Measurements from ENCODE around the gene GTF2H3. TPM values are rescaled to one million over a fixed set of nuclear protein-coding genes. Genes with fewer than 3 reads are reported as not detected.

GTF2H3 gene
- total and polyA plus RNA-seq, 3 experiments from 2014 or later: 24.8 to 74.6 (median 72.0) TPM

DNA sequence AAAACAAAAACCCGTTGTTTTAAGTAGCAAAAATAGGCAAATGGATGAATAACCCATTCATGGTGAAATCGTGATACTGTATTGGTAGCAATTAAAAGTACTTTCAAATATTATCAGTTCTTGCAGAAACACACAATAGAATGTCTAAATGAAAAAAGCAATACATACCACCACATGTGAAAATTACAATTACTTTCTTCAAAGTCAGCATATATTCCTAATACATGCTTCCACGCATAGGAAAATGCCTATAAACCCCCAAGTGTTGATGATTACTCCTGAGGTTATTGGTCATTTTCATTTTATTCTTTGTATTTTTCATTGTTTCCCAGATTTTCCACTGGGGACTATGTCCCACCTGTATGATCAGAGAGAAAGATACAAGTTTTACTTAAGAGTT, 16.5 kb upstream of the GTF2H3 start:
- H3K27me3 Mint-ChIP-seq: no peaks in the 10 kb centered on the region
- H3K27ac ChIP-seq (ENCODE audit: low read depth, low read length): no peak overlapping the region
- DNase-seq: no peak
- H3K4me3 ChIP-seq (ENCODE audit: low read length): no peak overlapping the region
- H3K4me3 Mint-ChIP-seq: no peak overlapping the region
- ChIA-PET POLR2A (no interaction called here), CTCF (interaction anchor here (0.8 to 0.9 kb wide), 2 partner anchors 11 kb away, joined by 3 read pairs; no protein-coding TSS in a partner anchor)
- no peaks in the 10 kb centered on the region for H3K27me3 ChIP-seq (ENCODE audit: insufficient read depth, low read length, poor library complexity, severe bottlenecking)
- H3K9me3 ChIP-seq (ENCODE audit: low read length): no peaks in the 10 kb centered on the region
- no peaks in the 10 kb centered on the region for H3K4me1 ChIP-seq (ENCODE audit: insufficient read depth, low read length)
- peaks cover 0 to 4% (median 2%) of the 10 kb centered on the region in 3 donors for H3K4me1 Mint-ChIP-seq
- no peak overlapping the region for H3K27ac Mint-ChIP-seq
- H3K36me3 Mint-ChIP-seq: peaks cover 8 to 88% (median 21%) of the 10 kb centered on the region in 3 donors
- no peaks in the 10 kb centered on the region for H3K9me3 Mint-ChIP-seq
- H3K36me3 ChIP-seq (ENCODE audit: insufficient read depth, low read length): peaks cover 70% of the 10 kb centered on the region

DNA sequence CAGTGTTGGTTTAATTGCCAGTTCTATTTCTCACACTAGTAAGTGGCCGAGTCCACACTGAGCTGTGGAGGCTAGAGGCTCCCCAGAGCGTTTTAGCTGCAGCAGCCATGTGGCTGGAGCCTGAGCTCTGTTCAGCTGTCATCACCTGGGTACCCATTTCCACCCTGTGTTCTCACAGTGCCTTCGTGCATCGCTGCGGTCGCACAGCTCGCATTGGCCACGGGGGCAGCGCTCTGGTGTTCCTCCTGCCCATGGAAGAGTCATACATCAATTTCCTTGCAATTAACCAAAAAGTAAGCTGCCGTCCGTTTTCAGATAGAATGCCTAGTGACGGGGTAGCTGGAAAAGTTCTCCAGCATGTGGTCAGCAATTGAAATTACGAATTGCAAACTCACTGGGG, 16.0 kb upstream of the GTF2H3 start:
- Mint-ChIP-seq H3K36me3 (peaks cover 3 to 88% (median 20%) of the 10 kb centered on the region in 3 donors), H3K4me1 (peaks cover 0 to 4% (median 2%) of the 10 kb centered on the region in 3 donors), H3K27ac (peak overlapping the region in 1 of 8 donors; percentile 84), H3K27me3 (no peaks in the 10 kb centered on the region), H3K9me3 (no peaks in the 10 kb centered on the region), H3K4me3 (no peak overlapping the region)
- no peak overlapping the region for H3K4me3 ChIP-seq (ENCODE audit: low read length)
- H3K4me1 ChIP-seq (ENCODE audit: insufficient read depth, low read length): no peaks in the 10 kb centered on the region
- no peaks in the 10 kb centered on the region for H3K27me3 ChIP-seq (ENCODE audit: insufficient read depth, low read length, poor library complexity, severe bottlenecking)
- ChIA-PET POLR2A (no interaction called here), CTCF (interaction anchor here (0.8 to 1.9 kb wide), 5 partner anchors 10 to 28 kb away, joined by 3 to 5 read pairs (median 3); no protein-coding TSS in a partner anchor)
- DNase-seq: no peak
- H3K36me3 ChIP-seq (ENCODE audit: insufficient read depth, low read length): peaks cover 70% of the 10 kb centered on the region
- H3K27ac ChIP-seq (ENCODE audit: low read depth, low read length): no peak overlapping the region
- no peaks in the 10 kb centered on the region for H3K9me3 ChIP-seq (ENCODE audit: low read length)

DNA sequence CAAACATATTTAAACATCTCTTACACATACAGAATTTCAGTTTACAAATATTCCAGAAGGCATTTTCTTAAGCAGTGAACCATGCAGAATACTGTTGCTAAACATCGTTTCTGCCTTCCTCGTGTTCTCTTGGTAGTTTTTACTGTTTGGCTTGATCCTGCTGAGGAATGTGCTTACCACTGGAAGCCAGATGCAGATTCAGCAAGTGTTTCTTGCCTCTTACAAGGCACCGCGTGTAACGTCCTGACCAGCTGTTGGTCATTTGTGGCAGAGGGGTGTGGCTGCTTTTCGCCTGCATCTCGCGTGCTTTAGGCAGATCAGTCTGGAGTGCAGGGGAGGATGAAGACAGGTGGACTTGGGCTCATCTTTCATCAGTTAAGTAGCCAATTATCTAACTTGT, 12.5 kb upstream of the GTF2H3 start:
- POLR2A ChIA-PET: no interaction called here

DNA sequence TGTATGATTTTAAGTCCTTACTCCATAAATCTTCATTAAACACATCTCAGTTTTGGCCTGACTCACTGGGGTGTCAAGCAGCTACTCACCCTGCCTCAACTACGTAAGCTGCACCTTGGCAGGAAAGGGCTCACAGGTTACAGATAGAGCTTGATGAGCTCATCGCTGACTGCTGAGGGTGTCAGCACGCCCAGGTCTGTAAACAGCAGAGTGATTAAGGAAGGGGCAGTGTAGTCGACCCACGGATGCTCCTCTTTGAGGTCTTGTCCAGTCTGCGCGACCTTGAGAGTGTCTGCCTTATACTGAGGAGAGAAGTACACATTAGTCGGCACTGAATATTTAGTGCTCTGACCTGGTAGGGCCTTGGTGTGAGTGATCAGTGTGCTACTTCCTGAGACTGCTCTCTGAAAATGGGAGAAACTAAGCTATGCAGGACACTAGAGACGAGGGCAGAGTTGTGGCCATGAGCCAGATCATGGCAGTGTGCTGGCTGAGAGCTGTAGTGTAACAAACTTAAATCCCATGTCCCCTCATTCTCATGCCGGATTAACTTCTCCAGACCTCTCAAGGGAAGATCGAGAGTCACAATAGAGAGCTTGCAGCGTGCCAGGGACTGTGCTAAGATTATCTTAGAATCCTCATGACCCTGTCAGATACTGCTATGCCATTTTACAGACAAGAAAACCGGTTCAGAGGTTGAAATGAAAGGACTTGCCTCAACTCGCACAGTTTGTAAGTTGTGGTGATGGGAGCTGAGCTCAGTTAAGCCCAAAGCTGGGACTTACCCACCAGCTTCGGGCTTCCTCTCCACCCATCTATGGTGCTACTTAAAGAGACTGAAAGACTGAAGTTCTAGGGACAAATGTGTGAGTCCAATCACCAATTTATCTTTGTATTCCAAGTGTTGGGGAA, 11.8 kb upstream of the GTF2H3 start:
- Histone ChIP-seq H3K27me3 (ENCODE audit: insufficient read depth, low read length, poor library complexity, severe bottlenecking) (no peaks in the 10 kb centered on the region), H3K4me1 (ENCODE audit: insufficient read depth, low read length) (no peaks in the 10 kb centered on the region), H3K4me3 (ENCODE audit: low read length) (no peak overlapping the region), H3K27ac (ENCODE audit: low read depth, low read length) (no peak overlapping the region), H3K9me3 (ENCODE audit: low read length) (no peaks in the 10 kb centered on the region), H3K36me3 (ENCODE audit: insufficient read depth, low read length) (peaks cover 60% of the 10 kb centered on the region)
- H3K4me3 Mint-ChIP-seq: no peak overlapping the region
- H3K4me1 Mint-ChIP-seq: peaks cover 0 to 7% (median 2%) of the 10 kb centered on the region in 3 donors
- H3K9me3 Mint-ChIP-seq: no peaks in the 10 kb centered on the region
- peak overlapping the region in 2 of 8 donors; percentile 31 to 36 for H3K27ac Mint-ChIP-seq
- no peaks in the 10 kb centered on the region for H3K27me3 Mint-ChIP-seq
- DNase-seq: no peak
- H3K36me3 Mint-ChIP-seq: peaks cover 13 to 78% (median 18%) of the 10 kb centered on the region in 3 donors
- CTCF ChIA-PET: interaction anchor here (0.7 to 2.9 kb wide), 3 partner anchors 8 to 31 kb away, joined by 4 to 8 read pairs (median 4); no protein-coding TSS in a partner anchor
- POLR2A ChIA-PET: no interaction called here

More for the DNA sequence above, 12.5 kb upstream of the GTF2H3 start:
- H3K9me3 Mint-ChIP-seq: no peaks in the 10 kb centered on the region
- H3K4me3 Mint-ChIP-seq: no peak overlapping the region
- H3K27ac Mint-ChIP-seq: peak overlapping the region in 1 of 8 donors; percentile 60
- Histone ChIP-seq H3K36me3 (ENCODE audit: insufficient read depth, low read length) (peaks cover 58% of the 10 kb centered on the region), H3K4me3 (ENCODE audit: low read length) (no peak overlapping the region), H3K4me1 (ENCODE audit: insufficient read depth, low read length) (no peaks in the 10 kb centered on the region), H3K27ac (ENCODE audit: low read depth, low read length) (no peak overlapping the region), H3K9me3 (ENCODE audit: low read length) (no peaks in the 10 kb centered on the region), H3K27me3 (ENCODE audit: insufficient read depth, low read length, poor library complexity, severe bottlenecking) (no peaks in the 10 kb centered on the region)
- CTCF ChIA-PET: interaction anchor here (1.6 to 2.9 kb wide), 2 partner anchors 8 to 11 kb away, joined by 4 to 8 read pairs; no protein-coding TSS in a partner anchor
- no peaks in the 10 kb centered on the region for H3K27me3 Mint-ChIP-seq
- peaks cover 0 to 5% (median 2%) of the 10 kb centered on the region in 3 donors for H3K4me1 Mint-ChIP-seq
- peaks cover 8 to 77% (median 14%) of the 10 kb centered on the region in 3 donors for H3K36me3 Mint-ChIP-seq
- DNase-seq: no peak

DNA sequence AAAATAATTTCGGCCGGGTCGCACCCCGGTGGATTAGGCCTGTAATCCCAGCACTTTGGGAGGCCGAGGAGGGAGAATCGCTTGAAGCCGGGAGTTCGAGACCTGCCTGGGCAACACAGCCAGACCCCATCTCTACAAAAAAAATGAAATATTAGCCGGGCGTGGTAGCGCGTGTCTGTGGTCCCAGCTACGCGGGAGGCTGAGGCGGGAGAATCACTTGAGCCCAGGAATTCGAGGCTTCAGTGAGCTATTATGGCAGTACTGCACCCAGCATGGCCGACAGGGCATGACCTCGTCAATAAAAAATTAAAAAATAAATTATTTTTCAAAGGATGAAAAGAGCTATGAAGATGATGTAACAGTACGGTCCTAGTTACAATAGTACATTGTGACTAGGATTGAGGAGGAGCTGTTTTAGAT, 523 bp downstream of the GTF2H3 start:
- Histone ChIP-seq H3K27ac (ENCODE audit: low read depth, low read length) (peak overlapping the region; percentile 93), H3K9me3 (ENCODE audit: low read length) (no peaks in the 10 kb centered on the region), H3K4me3 (ENCODE audit: low read length) (peak overlapping the region; percentile 83), H3K36me3 (ENCODE audit: insufficient read depth, low read length) (peaks cover 16% of the 10 kb centered on the region), H3K4me1 (ENCODE audit: insufficient read depth, low read length) (peaks cover 19% of the 10 kb centered on the region), H3K27me3 (ENCODE audit: insufficient read depth, low read length, poor library complexity, severe bottlenecking) (no peaks in the 10 kb centered on the region)
- peaks cover 29 to 45% (median 42%) of the 10 kb centered on the region in 3 donors for H3K4me1 Mint-ChIP-seq
- peak overlapping the region; percentile 92 to 98 (median 96) for H3K4me3 Mint-ChIP-seq
- DNase-seq: peak in 1 of 5 donors; percentile 4
- H3K27me3 Mint-ChIP-seq: no peaks in the 10 kb centered on the region
- peaks cover 7 to 30% (median 9%) of the 10 kb centered on the region in 3 donors for H3K36me3 Mint-ChIP-seq
- CTCF ChIA-PET: no interaction called here
- POLR2A ChIA-PET: no interaction called here
- peak overlapping the region; percentile 89 to 99 (median 99) for H3K27ac Mint-ChIP-seq
- no peaks in the 10 kb centered on the region for H3K9me3 Mint-ChIP-seq

DNA sequence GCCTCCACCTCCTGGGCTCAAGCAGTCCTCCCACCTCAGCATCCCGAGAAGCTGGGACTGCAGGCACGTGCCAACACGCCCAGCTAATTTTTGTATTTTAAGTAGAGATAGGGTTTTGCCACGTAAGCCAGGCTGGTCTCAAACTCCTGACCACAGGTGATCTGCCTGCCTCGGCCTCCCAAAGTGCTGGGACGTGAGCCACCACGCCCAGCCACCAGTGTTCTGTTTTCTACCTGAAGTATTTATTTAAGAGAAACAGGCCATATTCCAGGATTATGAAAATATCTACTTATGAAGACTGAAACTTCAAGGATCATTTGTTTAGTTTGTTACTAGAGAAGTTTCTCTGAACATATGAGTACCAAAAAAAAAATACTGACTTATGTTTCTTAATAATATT, 10.3 kb downstream of the GTF2H3 start:
- Histone ChIP-seq H3K27ac (ENCODE audit: low read depth, low read length) (no peak overlapping the region), H3K36me3 (ENCODE audit: insufficient read depth, low read length) (peaks cover 9% of the 10 kb centered on the region), H3K4me1 (ENCODE audit: insufficient read depth, low read length) (no peaks in the 10 kb centered on the region), H3K9me3 (ENCODE audit: low read length) (no peaks in the 10 kb centered on the region), H3K4me3 (ENCODE audit: low read length) (no peak overlapping the region), H3K27me3 (ENCODE audit: insufficient read depth, low read length, poor library complexity, severe bottlenecking) (no peaks in the 10 kb centered on the region)
- Mint-ChIP-seq H3K9me3 (no peaks in the 10 kb centered on the region), H3K4me3 (no peak overlapping the region), H3K36me3 (peaks cover 4 to 57% (median 16%) of the 10 kb centered on the region in 3 donors), H3K4me1 (peaks cover 0 to 9% (median 3%) of the 10 kb centered on the region in 3 donors), H3K27ac (peak overlapping the region in 2 of 8 donors; percentile 11 to 26), H3K27me3 (no peaks in the 10 kb centered on the region)
- no peak for DNase-seq
- ChIA-PET POLR2A (no interaction called here), CTCF (no interaction called here)

DNA sequence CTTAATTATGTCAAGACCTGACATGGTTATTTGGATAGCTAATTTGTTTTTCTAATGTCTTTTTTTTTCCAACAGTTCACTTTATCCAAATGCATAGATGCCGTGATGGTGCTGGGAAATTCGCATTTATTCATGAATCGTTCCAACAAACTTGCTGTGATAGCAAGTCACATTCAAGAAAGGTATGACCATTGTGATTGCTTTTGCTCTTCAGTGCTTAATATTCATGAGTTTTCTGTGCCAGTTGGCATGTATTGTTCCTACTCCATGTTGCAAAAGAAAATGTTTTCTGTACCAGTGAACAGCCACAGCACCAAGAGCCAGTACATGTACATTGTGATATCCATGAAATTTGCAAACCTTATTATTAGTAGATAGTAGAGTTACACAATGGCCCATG, 11.8 kb downstream of the GTF2H3 start:
- Histone ChIP-seq H3K4me3 (ENCODE audit: low read length) (no peak overlapping the region), H3K27ac (ENCODE audit: low read depth, low read length) (no peak overlapping the region), H3K9me3 (ENCODE audit: low read length) (no peaks in the 10 kb centered on the region), H3K4me1 (ENCODE audit: insufficient read depth, low read length) (no peaks in the 10 kb centered on the region), H3K27me3 (ENCODE audit: insufficient read depth, low read length, poor library complexity, severe bottlenecking) (no peaks in the 10 kb centered on the region), H3K36me3 (ENCODE audit: insufficient read depth, low read length) (peaks cover 16% of the 10 kb centered on the region)
- peaks cover 0 to 6% (median 1%) of the 10 kb centered on the region in 3 donors for H3K4me1 Mint-ChIP-seq
- H3K27ac Mint-ChIP-seq: no peak overlapping the region
- ChIA-PET POLR2A (interaction anchor here (0.6 kb wide), 1 partner anchor 147 kb away, joined by 5 read pairs; no protein-coding TSS in a partner anchor), CTCF (interaction anchor here (0.5 to 1.1 kb wide), 2 partner anchors 11 to 1972 kb away, joined by 3 to 4 read pairs; no protein-coding TSS in a partner anchor)
- no peak overlapping the region for H3K4me3 Mint-ChIP-seq
- H3K9me3 Mint-ChIP-seq: no peaks in the 10 kb centered on the region
- DNase-seq: no peak
- no peaks in the 10 kb centered on the region for H3K27me3 Mint-ChIP-seq
- H3K36me3 Mint-ChIP-seq: peaks cover 4 to 64% (median 16%) of the 10 kb centered on the region in 3 donors

DNA sequence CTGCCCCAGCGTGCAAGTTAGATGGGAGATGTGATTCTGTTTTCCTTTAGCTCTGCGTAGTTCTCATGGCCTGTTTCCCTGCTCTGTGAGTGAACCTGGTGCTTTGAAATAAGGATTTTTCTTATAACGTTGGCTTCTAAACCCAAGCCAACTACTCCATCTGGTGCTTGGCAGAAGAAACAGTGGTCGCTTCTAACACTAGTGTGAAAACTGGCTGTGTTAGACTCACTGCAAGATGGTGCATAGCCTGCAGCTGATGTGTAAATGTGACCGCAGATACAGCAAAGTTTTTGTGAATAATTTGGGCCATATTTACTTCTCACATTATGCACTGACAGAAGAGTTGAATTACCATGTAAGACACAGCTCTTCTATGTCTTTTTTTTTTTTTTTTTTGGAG, 12.2 kb downstream of the GTF2H3 start:
- POLR2A ChIA-PET: interaction anchor here (0.5 to 0.6 kb wide), 2 partner anchors 63 to 146 kb away, joined by 3 to 5 read pairs; no protein-coding TSS in a partner anchor
- Mint-ChIP-seq H3K4me1 (peaks cover 0 to 6% (median 1%) of the 10 kb centered on the region in 3 donors), H3K27ac (no peak overlapping the region), H3K9me3 (no peaks in the 10 kb centered on the region), H3K4me3 (no peak overlapping the region), H3K27me3 (no peaks in the 10 kb centered on the region), H3K36me3 (peaks cover 4 to 66% (median 18%) of the 10 kb centered on the region in 3 donors)
- DNase-seq: no peak
- no peak overlapping the region for H3K27ac ChIP-seq (ENCODE audit: low read depth, low read length)
- H3K27me3 ChIP-seq (ENCODE audit: insufficient read depth, low read length, poor library complexity, severe bottlenecking): no peaks in the 10 kb centered on the region
- no peaks in the 10 kb centered on the region for H3K9me3 ChIP-seq (ENCODE audit: low read length)
- no peaks in the 10 kb centered on the region for H3K4me1 ChIP-seq (ENCODE audit: insufficient read depth, low read length)
- H3K4me3 ChIP-seq (ENCODE audit: low read length): no peak overlapping the region
- CTCF ChIA-PET: no interaction called here
- peaks cover 16% of the 10 kb centered on the region for H3K36me3 ChIP-seq (ENCODE audit: insufficient read depth, low read length)
